ENCODE measurements around the gene PLEKHG4.

Gene PLEKHG4

DNA sequence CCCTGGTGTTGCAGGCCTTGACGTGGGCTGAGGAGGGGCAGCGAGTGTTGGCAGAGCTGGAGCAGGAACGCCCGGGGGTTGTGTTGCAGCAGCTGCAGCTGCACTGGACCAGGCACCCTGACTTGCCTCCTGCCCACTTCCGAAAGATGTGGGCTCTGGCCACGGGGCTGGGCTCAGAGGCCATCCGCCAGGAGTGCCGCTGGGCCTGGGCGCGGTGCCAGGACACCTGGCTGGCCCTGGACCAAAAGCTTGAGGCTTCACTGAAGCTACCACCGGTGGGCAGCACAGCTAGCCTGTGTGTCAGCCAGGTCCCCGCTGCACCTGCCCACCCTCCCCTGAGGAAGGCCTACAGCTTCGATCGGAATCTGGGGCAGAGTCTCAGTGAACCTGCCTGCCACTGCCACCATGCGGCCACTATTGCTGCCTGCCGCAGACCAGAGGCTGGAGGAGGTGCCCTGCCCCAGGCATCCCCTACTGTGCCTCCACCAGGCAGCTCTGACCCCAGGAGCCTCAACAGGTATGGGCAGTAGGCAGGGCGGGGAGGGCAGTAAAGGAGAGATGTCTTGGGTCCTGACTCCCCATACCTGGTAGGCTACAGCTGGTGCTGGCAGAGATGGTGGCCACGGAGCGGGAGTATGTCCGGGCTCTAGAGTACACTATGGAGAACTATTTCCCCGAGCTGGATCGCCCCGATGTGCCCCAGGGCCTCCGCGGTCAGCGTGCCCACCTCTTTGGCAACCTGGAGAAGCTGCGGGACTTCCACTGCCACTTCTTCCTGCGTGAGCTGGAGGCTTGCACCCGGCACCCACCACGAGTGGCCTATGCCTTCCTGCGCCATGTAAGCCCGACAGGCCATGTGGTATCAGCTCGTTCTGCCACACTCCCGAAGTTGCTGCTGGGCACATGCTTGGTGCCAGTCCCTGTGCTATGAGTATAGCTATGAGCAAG lies 5.6 kb downstream of the PLEKHG4 start:
- DNase-seq (ENCODE audit: low read depth): no peak

DNA sequence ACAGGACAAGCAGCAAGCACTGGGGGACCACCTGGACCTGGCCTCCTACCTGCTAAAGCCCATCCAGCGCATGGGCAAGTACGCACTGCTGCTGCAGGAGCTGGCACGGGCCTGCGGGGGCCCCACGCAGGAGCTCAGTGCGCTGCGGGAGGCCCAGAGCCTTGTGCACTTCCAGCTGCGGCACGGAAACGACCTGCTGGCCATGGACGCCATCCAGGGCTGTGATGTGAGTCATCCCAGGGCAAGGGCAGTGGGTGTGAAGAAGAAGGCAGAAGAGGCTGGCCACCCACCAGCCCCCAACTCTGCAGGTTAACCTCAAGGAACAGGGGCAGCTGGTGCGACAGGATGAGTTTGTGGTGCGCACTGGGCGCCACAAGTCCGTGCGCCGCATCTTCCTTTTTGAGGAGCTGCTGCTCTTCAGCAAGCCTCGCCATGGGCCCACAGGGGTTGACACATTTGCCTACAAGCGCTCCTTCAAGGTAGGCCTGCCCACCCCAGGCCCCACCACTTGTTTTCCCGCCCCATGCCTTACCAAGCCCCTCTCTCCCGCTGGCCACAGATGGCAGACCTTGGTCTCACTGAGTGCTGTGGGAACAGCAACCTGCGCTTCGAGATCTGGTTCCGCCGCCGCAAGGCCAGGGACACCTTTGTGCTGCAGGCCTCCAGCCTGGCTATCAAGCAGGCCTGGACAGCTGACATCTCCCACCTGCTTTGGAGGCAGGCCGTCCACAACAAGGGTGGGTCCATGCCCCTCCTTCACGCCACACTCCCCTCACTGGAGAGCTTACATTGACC lies 7.3 kb downstream of the PLEKHG4 start:
- no peak for DNase-seq (ENCODE audit: low read depth)

DNA sequence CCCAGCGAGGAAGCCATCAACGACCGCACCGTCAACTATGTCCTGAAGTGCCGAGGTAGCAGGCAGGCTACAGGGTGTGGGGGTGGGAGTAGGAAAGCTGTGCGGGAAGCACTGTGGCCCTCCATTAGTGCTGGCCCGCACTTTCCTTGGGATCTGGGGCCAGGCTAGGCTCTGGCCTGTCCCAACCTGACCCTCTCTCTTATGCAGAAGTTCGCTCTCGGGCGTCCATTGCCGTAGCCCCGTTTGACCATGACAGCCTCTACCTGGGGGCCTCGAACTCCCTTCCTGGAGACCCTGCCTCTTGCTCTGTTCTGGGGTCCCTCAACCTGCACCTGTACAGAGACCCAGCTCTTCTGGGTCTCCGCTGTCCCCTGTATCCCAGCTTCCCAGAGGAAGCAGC lies 8.6 kb downstream of the PLEKHG4 start:
- no peak for DNase-seq (ENCODE audit: low read depth)

DNA sequence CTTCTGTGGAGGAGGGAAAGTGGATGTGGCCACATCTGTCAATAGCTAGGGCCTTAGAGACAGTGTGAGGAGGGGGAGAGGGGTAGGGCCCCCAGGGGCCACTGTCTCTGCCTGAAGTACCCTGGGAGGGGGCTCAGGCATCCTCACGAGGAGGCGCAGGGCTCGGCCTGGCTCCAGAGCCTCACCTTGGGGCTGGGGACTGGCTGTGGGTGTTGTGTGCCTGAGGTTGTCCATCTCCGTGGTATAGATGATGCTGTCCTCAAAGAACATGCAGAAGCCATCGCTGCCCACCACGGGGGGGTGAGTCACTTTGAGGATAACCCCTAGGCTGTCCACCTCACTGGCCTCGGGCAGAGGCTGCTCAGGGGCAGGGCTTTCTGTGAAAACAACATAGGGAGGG lies 12.1 kb downstream of the PLEKHG4 start:
- DNase-seq (ENCODE audit: low read depth): no peak

DNA sequence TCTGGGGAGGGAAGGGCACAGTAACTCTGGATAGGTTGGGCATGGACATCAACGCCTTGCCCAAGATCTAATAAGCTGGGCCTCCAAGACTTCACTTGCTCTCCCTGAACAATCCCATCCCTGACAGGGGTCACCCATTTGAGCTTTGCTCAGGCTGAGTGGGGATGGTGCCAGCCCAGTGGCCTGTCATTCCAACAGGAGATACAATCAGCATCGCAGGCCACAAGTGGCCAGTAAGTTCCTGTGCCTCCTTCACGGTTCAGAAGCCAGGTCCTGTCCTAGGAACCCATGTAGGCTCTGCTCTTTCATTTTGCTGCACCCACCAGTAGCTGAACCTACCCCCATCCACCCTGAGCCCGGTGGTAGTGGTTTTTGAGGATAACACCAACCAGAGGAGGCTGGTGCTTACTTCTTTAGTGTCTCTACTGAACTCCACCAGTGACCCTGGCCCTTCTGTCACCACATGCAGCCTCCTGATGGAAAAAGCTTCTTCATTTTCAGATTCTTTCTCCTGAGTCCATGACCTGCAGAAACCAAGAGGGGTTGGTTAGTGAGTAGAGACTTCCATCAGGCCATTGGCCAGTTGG lies 14.9 kb downstream of the PLEKHG4 start:
- DNase-seq (ENCODE audit: low read depth): no peak

DNA sequence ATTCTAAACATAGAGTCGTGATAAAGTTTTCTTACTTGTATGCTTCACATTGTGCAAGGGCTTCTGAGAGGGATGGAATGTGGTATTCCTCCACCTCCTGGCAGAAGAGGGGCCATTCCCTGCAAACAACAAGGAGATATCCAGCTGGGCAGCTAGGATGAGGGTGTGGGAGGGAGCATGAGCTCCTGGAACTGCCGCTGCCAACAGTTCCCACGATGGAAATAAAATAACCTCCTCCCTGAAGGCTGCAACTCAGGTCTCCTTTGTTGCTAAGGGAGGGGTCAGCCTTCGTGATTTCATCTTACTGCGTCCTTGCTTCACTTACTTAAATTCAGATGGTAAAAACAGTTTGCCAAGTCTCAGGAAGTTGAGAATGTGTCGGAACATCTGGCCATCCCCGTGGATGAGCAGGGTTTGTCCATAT lies 15.6 kb downstream of the PLEKHG4 start:
- DNase-seq (ENCODE audit: low read depth): no peak

DNA sequence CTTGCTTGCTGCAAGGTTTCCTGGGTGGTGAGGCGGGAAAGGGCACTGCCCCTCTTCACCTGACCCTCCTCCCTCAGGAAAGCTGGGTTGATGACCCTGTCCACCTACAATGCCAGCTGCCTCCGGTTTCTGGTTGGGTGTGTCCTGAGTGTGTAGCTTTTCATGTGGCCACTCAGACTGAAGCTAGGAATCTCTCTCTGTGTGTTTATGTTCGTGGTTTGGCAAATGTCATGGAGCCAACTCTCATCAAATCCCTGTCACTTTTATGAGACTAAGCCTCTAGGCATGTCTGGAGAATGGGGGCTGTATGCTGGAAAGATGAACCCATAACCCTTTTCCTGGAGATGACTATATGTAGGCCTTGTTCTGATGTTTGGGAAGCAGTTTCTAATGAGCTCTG lies 17.1 kb downstream of the PLEKHG4 start:
- DNase-seq (ENCODE audit: low read depth): no peak

DNA sequence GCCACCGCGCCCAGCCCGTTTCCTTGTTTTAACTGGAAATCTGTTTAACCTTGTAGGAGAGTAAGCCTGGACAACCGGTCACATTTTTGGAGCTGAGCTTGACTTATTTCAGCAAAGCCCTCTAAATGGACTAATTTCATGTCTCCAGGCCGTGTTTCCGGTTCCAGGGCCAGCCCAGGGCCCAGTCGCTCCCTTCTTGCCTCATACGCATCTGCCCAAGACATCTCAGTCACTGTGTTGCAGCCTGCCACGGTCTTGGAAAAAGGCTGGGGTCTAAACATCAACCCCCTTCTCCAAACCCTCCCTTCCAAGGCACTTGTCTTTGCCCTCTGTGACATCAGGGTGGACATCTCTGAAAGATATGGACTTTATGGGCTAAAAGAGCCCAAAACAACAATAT lies 18.9 kb downstream of the PLEKHG4 start:
- no peak for DNase-seq (ENCODE audit: low read depth)

DNA sequence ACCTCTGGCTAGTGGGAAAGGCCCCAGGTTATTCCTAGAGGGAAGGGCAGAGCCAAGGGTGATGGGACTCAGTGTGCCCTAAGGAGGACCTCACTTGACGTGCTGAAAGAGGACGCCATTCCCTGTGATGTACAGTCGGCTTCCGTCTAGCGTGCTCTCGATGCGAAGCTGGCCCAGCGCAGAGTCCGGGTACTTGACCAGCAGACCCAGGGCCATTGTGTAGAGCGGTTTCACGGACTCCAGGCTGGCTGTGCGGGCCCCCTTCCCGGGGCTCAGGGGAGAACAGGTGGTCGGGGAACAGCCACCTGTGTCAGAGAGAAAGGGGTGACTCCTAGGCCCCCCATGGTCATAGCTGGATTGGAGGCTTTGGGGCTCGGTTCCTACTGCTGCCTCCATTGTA lies 19.9 kb downstream of the PLEKHG4 start:
- no peak for DNase-seq (ENCODE audit: low read depth)

DNA sequence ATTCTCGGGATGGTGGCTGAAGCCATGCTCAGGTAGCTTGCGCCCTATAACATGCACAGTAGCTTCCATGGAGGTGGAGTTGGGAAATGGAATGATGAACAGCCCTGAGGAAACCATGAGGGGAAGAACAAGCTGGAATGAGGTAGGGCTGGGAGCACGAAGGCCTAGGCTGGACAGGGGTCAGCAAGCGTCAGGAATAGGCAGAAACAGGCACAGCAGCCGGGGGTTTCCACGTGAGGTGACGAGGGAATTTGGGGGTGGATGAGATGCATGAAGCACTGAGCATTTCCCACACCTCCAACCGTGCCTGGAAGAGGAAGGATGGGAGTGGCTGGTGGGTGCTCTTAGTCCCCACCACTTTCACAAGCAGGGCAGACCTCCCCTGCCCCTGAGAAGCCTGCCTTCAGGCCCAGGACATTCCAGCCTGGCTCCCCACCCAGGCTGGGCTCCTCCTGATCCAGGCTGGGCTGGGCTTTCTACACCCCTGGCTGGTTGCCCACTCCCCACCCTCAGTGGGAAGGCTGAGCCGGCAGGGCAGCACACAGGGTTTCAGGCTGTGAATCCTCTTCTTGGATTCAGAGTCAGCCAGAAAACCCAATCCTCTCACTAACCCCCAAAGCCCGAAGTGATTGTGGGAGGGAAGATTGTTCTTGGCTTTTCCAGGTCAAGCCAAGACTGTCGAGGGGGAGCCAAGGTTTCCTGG lies 21.9 kb downstream of the PLEKHG4 start:
- no peak for DNase-seq (ENCODE audit: low read depth)

DNA sequence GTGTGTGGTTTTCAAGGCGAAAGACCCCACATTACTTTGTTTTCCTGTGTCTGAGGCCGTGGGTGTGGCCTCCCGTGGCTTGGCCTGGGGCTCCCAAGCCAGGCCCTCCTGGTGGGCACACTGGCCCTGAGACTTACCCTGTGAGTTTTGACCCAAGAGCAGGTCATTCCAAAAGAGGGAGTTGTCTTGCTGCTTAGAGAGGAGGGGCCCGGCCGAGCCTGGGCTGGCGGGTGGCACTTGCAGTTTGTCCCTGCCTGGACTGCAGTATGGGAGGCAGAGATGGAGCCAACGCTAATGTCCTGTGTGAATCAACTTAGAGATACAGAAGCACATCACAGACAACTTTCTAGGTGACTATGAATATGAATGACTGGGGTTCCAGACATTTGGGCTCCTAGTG lies 22.7 kb downstream of the PLEKHG4 start:
- DNase-seq (ENCODE audit: low read depth): no peak

DNA sequence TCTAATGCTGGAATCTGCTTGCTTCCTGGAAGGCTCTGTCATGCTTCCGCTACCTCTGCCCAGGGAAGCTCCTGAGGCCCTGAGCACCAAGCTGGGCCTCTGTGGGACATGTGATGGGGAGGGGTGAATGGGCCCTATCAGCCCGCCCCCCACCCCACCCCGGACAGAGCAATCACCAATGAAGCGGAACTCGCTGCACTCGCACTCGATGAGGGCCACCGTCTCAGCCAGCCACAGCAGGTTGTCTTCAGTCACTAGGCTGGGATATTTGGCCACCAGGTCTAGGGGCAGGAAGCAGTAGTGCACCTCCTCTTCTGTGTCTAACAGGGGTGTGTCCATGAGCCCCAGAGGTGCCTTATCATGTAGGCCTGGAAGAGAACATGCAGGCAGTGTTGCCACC lies 23.6 kb downstream of the PLEKHG4 start:
- DNase-seq (ENCODE audit: low read depth): no peak

DNA sequence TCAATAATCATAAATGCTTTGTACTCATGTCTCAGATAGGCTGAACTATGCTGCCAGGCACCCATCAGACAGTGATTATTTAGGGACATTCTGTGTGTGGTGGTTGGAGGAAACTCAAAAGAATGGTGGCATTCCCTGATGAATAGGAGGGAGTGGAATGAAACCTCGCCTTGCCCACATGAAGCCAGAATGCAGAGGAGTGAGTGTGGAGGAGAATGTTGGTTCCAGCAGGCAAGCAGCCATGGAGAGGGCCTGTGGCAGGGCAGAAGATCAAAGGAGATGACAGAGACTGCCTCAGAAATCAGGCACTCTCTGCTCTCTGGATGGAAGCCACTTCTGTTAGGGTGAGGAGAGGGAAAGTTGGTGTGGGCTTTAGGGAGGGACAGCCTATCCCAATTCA lies 24.7 kb downstream of the PLEKHG4 start:
- no peak for DNase-seq (ENCODE audit: low read depth)

DNA sequence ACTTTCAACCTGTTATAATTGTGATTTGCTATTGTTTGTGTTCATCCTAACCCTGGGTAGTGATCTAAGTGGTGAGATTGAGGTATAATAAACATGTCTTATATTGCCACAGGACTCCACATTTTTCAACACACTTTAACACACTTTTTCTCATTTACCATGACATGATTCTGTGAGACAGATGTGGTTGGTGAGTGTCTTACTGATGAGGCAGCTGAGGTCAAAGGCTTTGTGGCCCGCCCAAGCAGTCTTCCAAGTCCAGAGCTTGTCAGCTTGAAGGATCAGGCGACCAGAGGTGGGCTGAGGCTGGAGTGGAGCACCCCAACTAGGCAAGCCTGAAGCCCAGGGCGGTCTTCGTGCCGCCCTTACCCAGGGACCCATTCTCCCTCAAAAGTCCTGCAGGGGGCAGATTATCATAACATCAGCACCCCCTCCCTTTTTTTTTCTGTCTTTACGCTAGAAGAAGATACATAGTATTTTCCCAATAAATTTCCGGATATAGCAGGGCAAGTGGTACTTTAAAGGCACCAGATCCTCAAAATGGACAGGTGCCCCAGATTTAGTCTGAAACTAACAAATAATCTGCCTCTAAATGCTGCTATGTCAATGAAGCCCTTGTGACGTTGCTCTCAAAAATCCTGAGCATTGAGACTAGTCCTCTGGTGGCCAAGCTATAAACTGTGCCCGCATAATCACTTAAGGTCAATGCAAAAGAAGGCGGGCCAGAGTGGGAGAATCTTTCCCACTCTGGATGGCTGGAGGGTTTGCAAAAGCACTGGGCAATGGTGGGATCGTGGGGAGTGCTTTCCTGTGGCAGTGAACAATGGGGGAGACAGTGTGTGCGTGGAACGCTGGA lies 26.1 kb downstream of the PLEKHG4 start:
- no peak for DNase-seq (ENCODE audit: low read depth)

DNA sequence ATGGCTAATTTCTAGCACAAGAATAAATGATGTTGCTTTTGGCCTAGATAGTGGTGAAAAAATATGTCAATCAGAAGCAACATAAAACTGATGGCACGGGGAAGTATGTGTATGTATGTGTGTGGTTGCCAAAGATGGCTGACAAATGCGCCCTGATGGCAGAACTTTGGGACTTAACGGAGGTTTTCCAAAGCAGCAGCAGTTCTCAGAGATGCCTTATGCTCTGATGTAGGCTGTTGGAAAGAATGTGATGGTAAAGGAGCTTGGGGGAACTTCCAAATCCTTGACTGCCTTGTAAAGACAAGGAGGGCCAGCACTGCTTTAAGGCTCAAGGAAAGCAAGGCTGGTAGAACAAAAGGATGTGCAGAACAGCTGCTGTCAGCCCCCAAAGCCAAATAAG lies 31.2 kb downstream of the PLEKHG4 start:
- no peak for DNase-seq (ENCODE audit: low read depth)

DNA sequence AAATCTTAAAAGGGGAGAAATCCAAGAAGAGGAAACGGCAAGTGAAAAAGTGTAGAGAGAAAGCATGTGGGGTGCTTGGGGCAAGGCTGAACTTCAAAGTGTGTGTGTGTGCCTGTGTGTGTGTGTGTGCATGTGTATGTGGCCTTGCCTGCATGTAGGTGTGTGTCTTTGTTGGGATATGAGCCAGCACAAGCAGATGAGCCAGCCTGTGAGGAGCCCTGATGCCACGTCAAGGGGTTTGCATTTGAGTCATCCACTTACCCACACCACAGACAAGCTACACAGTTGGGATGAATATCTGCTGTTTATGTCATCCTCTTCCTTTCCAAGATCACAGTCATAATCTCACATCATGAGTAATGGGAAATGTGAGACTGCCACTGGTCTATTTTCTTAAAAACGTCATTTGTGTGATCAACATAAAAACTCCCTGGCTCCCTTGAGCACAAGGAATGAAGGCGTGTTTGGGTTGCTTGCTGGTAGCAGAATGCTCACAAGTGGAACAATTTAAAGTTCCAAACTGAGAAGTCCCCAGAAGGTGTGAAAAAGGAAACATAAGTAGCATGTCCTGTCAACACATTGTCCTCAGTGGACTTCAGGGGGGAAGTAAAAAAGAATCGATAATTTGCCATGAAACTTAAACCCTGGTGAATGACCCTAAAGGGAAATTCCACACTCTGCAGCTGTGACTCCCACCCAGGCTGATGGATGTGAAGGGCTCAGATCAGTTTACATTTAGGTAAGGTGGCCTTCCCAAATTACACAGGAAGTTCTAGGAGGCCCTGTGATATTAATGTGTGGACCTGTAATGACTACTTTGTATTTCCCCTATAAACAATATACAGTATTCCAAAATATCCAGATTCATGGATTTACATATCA lies 32.5 kb downstream of the PLEKHG4 start:
- DNase-seq (ENCODE audit: low read depth): no peak

DNA sequence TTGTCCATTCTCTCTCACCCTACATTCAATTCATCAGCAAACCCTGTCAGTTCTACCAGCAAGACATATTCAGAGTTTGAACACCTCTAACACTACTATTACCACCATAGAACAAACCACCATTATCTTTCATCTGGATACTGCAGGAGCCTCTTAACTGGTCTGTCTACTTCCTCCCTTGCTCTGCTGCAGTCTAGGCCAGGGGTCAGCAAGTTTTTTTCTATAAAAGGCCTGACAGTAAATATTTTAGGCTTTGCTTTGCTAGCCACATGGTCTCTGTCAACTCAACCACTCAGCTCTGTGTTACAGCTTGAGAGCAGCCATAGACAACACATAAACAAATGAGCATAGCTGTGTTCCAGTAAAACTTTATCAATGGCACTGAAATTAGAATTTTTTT lies 33.4 kb downstream of the PLEKHG4 start:
- DNase-seq (ENCODE audit: low read depth): no peak

DNA sequence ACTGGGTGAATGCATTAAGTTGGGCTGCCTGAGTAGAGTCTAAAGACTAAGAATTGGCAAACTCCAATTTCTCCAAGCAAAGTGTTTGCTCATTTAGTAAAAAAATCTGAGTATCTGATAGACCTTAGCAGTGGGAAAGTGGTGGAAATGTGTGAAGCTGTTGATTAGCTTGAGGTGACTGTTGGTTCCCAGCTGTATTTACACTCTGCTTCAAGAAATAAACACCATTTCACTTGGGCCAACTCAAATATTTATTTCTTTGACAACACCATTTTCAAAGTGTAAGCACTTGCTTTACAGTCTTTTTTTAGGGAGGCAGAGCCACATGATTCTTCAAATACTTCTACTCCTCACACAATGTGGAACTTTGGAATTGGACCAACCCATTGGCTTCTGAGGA lies 38.5 kb downstream of the PLEKHG4 start:
- no peak for DNase-seq (ENCODE audit: low read depth)

DNA sequence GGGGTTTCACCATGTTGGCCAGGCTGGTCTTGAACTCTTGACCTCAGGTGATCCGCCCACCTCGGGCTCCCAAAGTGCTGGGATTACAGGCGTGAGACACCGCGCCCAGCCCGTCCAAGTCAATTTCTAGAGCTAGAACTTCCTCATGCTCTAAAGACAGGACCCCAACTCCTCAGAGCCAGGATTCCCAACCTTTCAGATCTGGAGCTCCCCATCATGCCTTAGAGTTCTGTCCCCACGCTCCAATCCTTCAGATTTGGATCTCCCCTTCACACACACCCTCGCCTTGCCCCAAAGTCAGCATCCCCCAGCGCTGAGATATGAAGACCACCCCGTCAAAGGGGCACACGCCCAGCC lies 46.8 kb downstream of the PLEKHG4 start:
- no peak for DNase-seq (ENCODE audit: low read depth)
